ENCODE data around the gene TRIM40.
A peak's percentile ranks its signal among the peaks of the same experiment; 100 is the strongest.

Gene TRIM40

GRCh38 chr6:30155520-30156261 lies 19.8 kb downstream of the TRIM40 start:
- no peak for DNase-seq (ENCODE audit: extremely low read depth, low read depth)
- TF ChIP-seq CTCF (IDR thresholded peaks at IDR 0.05; ENCODE audit: low read depth, low read length, missing control alignments), result no peak
- no peak overlapping the region for H3K4me3 ChIP-seq (replicated peaks; ENCODE audit: low read depth, low read length)

DNA sequence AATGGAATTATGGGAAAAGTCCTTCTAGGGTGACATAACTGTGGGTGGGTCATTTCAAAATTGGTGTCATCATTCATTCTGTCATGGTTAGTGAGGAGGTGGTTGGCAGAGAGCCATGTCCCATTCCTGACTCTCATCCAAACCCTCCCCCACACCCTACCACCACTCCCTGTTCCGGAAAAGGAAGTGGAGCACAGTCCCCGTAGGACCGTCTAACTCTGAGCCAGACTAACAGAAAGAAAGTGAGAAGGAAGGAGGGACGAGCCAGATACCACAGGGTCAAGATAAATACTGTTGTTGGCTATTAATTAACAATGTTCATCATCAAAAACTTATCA lies 20.3 kb downstream of the TRIM40 start:
- no peak for TF ChIP-seq CTCF (IDR thresholded peaks at IDR 0.05; ENCODE audit: low read depth, low read length, missing control alignments)
- DNase-seq (ENCODE audit: extremely low read depth, low read depth), result peak; percentile 20
- H3K4me3 ChIP-seq (replicated peaks; ENCODE audit: low read depth, low read length), result no peak overlapping the region

GRCh38 chr6:30156774-30157173 lies 20.8 kb downstream of the TRIM40 start:
- no peak for TF ChIP-seq CTCF (IDR thresholded peaks at IDR 0.05; ENCODE audit: low read depth, low read length, missing control alignments)
- DNase-seq (ENCODE audit: extremely low read depth, low read depth), result no peak
- H3K4me3 ChIP-seq (replicated peaks; ENCODE audit: low read depth, low read length), result no peak overlapping the region

DNA sequence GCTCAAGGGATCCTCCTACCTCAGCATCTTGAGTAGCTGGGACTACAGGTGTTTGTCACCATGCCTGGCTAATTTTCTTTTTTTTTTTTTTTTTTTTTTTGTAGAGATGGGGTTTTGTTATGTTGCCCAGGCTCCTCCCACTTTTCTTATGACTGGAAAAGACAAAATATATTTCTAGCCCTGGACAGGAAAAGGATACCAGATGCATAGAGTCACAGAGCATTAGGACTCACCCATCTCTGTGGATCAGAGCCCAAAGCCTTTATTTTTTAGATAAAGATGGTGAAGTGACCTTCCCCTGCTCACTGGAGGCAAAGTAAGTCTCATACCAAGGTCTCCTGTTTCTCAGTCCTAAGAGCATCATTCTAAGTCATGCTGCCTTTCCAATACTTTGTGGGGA lies 21.6 kb downstream of the TRIM40 start:
- no peak for DNase-seq (ENCODE audit: extremely low read depth, low read depth)
- H3K4me3 ChIP-seq (replicated peaks; ENCODE audit: low read depth, low read length), result no peak overlapping the region
- TF ChIP-seq CTCF (IDR thresholded peaks at IDR 0.05; ENCODE audit: low read depth, low read length, missing control alignments), result no peak

DNA sequence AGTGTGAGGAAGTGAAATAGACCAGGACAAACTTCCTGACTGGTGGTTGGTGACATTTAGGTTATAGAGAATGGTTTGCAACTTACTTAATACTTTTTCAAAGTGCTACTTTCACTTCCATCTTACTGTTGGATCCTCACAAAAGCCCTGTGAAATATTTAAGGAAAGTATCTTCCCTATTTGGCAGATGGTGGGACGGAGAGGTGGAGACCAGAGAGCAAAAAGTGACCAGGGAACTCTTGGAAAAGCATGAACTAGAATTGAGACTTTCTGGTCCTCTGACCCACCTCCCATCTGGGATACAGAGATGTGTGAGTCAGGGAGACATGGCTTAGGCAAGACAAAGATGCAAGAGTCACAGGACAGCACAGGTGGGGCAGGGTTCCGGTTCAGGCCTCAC lies 22.1 kb downstream of the TRIM40 start:
- TF ChIP-seq CTCF (IDR thresholded peaks at IDR 0.05; ENCODE audit: low read depth, low read length, missing control alignments), result no peak
- DNase-seq (ENCODE audit: extremely low read depth, low read depth), result no peak
- H3K4me3 ChIP-seq (replicated peaks; ENCODE audit: low read depth, low read length), result no peak overlapping the region

DNA sequence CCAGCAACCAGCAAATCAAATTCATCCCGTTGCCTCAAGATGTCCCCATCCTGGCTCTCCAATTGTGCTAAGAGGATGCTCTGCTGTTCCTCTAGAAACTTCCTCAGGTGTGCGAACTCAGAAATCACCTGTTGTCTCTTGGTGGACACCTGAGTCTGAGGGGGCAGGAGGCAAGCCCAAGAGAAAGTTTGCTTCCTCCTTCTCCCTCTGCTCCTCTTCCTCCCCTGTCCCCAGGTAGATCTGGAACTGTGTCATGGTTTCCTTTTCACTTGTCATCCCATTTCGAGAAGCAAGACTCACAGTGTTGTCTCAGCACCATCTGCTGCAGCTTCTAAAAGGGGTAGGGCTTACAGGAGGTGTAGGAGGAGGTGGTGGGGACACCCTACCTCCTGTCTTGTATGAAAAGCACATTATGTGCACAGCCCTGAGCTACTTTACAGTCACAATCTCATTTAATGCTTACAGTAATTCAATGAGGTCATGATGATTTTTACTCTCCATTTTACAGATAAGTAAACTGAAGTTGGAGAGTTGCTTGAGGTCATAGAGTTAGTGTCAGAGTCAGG lies 22.6 kb downstream of the TRIM40 start:
- DNase-seq (ENCODE audit: extremely low read depth, low read depth), result no peak
- TF ChIP-seq CTCF (IDR thresholded peaks at IDR 0.05; ENCODE audit: low read depth, low read length, missing control alignments), result no peak

More for the DNA sequence above, 22.6 kb downstream of the TRIM40 start:
- H3K4me3 ChIP-seq (replicated peaks; ENCODE audit: low read depth, low read length), result no peak overlapping the region

Data from HFF-Myc (cell line).